Ureter (tissue), 1 donor: ENCODE results near the gene OR5H6. TPM values are rescaled to one million over a fixed set of nuclear protein-coding genes. Genes with fewer than 3 reads are reported as not detected.
"Not testable (repeated sequence)": the region's sequence is repeated elsewhere in the genome, so short reads cannot be mapped to it uniquely, and the experiment has no call there.

Source experiments
- DNase-seq: peaks from one replicate; pipeline ENCODE4 v3.0.0-alpha.2; 2020; ENCODE audit warnings: low spot score
- total RNA-seq: library from RNA; stranded (reverse); gene quantifications from one replicate; pipeline ENCODE4 v1.2.4, GENCODE V29; 2023
- donor health status: DM: yes; HTN: yes; CAD: no.

OR5H6 gene
- not detected for total RNA-seq

GRCh38 chr3:98263944-98264343 is at the start of gene OR5H6:
Gene OR5H6 (plus strand): TSS chr3:98264244. CDS start chr3:98264333, 89 bp downstream.
- DNase-seq, result no peak

DNA sequence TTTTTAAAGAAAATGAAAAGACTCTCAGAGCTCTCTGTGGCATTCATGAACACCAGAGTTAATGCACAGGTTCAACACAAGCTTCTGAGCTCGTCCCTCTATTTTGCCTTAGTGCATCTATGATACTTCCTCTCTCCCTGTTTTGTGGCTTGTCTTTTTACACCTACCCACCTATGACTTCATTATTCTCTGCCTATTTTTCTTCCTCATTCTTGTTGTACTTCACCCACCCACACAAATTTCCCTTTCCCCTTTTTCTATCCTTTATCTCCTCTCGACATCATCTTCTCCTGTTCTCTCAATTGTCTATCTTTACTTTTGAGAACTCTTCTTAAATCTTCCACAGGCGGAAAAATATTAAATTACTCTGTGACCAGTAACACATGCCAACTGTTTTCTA is 49.0 kb upstream of the OR5H6 start:
- no peak for DNase-seq

DNA sequence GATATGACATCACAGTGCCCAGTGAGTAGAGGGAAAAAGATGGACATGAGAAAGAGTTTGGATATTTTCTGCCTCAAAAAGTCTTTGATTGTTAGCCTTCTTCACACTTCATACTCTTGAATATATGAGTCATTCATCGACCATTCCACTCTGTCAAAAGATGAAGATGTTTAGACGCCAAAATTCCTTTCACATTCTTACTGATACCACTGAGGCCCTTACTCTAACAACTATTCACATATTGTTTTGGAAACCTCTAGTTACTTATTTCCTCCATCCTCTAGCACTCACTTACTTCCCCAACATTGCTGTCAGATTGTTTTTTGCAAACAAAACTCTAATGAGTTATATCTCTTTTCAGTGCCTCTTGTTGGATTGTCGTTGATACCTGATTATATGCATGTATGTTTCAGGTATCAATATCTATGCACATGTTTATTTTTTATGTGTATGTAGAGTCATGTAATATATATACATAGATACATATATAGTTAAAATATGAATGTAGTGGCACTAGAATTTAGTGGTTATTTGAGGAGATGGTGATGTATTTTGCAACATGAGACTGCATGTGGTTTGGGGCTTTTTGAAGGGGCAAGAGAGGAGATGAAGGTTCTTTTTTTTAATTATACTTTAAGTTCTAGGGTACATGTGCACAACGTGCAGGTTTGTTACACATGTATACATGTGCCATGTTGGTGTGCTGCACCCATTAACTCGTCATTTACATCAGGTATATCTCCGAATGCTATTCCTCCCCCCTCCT is 40.0 kb upstream of the OR5H6 start:
- DNase-seq, result no peak

GRCh38 chr3:98232489-98232888 is 31.6 kb upstream of the OR5H6 start:
- no peak for DNase-seq

DNA sequence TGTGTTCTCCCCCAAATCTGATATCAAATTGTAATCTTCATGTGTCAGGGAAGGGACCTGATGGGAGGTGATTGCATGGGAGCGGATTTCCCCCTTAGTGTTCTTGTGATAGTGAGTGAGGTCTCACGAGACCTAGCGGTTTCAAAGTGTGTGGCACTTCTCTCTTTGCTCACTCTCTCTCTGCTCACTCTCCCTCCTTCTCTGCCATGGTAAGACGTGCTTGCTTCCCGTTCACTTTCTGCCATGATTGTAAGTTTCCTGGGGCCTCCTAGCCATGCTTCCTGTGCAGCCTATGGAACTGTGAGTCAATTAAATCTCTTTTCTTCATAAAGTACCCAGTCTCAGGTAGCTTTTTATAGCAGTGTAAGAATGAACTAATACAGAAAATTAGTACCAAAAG is 30.6 kb upstream of the OR5H6 start:
- DNase-seq, result no peak

GRCh38 chr3:98240131-98240530 is 23.9 kb upstream of the OR5H6 start:
- DNase-seq, result no peak

- DNase-seq, result no peak
Measured at GRCh38 chr3:98242155-98242554, 21.9 kb upstream of the OR5H6 start.

- no peak for DNase-seq
Measured at GRCh38 chr3:98243843-98244242, 20.2 kb upstream of the OR5H6 start.

DNA sequence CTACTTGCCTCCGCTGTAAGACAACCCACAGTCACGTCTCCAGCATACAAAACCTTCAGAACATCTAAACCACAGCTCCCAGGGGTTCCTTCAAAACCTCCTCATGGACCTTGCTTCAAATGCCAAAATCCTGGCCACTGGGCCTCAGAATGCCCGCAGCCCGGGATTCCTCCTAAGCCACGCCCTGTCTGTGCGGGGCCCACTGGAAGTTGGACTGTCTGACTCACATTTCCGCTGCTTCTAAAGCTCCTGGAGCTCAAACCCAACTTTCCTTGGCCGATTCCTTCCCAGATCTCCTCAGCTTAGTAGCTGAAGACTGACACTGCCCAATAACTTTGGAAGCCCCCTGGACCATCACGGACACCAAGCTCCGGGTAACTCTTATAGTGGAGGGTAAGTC is 17.9 kb upstream of the OR5H6 start:
- no peak for DNase-seq

- DNase-seq, result not testable (repeated sequence)
Measured at GRCh38 chr3:98256026-98256425, 8.0 kb upstream of the OR5H6 start.

GRCh38 chr3:98259707-98260106 is 4.3 kb upstream of the OR5H6 start:
- DNase-seq, result no peak

GRCh38 chr3:98262046-98262445 is 2.0 kb upstream of the OR5H6 start:
- DNase-seq, result no peak

DNA sequence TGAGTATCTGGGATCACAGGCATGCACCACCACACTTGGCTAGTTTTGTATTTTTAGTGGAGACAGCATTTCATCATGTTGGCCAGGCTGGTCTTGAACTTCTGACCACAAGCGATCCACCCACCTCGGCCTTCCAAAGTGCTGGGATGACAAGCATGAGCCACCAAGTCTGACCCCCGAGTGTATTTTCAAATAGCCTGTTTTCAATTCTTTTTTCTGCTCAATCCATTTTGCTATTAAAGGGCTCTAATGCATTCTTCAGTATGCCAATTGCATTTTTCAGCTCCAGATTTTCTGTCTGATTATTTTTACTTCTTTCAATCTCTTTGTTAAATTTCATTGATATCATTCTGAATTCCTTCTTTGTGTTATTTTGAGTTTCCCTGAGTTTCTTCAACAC is 5.8 kb downstream of the OR5H6 start:
- no peak for DNase-seq

- no peak for DNase-seq
Measured at GRCh38 chr3:98272126-98272525, 8.1 kb downstream of the OR5H6 start.

DNA sequence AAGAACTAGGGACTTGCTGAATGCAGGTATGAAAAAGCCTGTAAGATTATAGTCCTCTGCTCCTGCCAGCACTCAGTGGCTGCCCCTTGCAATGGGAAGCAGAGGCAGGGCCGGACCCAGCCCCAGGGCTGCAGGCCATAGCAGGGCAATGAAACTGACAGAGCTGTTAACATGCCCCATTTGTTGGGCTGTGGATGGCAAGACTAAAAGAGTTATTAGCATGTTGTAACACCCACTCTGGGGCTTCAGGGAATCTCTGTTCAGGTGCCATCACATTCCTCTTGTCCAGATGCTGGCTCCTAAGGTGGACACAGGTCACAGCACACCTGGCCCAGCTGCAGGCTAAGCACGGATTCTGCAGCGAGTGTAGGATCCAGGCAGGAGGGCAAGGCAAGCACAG is 10.9 kb downstream of the OR5H6 start:
- no peak for DNase-seq

DNA sequence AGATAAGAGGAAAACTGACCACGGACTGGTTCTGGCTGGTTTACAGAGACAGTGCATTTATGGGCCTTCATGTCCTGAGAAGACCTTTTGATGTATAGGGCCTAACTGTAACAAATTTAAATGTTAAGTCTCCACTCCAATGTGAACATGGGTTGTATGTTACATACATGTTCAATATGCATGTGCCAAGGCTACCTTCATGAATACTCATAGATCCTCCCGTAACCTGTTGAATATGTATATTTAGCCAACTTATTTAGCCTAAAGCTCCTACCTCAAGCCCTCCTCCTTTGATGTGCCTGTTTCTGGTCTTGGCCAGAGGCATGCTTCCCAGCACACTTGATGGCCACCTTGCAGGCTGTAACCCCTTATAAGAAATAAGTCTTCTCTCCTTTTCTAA is 18.2 kb downstream of the OR5H6 start, which contains the start of gene OR5H2:
OR5H2 (plus strand) TSS at position 301 of the 400 bp plus-strand sequence. CDS start 398 bp downstream, outside the sequence.
- no peak for DNase-seq

GRCh38 chr3:98290916-98291315 is 26.9 kb downstream of the OR5H6 start:
- no peak for DNase-seq

DNA sequence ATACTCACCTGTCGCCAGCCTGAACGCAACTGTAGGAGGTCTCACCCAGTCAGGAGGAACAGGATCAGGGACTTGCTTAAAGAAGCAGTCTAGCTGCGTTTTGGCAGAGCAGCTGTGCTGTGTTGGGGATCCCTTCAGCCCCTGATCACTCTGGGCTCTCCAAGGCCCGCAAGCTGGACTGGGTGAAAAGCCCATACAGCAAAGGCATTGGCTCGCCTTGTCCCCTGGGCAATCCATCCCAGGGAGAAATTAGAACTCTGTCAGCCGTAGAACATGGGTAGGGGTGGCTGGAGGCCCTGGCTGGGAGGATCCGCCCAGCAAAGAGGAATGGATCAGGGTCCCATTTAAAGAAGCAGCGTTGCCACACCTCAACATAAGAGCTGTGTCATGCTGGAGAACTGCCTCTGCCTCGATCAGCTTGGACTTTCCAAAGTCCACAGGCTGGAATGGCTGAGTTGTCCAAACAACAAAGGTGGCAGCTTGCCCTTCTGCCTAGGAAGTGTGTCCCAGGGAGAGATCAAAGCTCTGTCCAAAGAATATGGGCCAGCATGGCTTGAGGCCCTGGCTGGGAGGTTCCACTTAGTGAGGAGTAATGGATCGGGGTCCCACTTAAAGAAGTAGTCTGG is 27.4 kb downstream of the OR5H6 start:
- DNase-seq, result no peak

Other genes starting within 250 kb of the OR5H6 start
- gene GABRR3, start 228.9 kb upstream of the OR5H6 start, total RNA-seq, result 0.10 TPM
- gene OR5AC2, start 177.1 kb upstream of the OR5H6 start, total RNA-seq, result not detected
- gene OR5H1, start 133.5 kb upstream of the OR5H6 start, total RNA-seq, result 0.13 TPM
- not detected for gene OR5H14, start 116.8 kb upstream of the OR5H6 start, total RNA-seq
- gene OR5H15, start 97.5 kb upstream of the OR5H6 start, total RNA-seq, result not detected
- not detected for gene OR5H2, start 18.3 kb downstream of the OR5H6 start, total RNA-seq
- not detected for gene OR5K4, start 89.6 kb downstream of the OR5H6 start, total RNA-seq
- gene OR5K3, start 126.4 kb downstream of the OR5H6 start, total RNA-seq, result not detected
- not detected for gene OR5K1, start 199.0 kb downstream of the OR5H6 start, total RNA-seq
- gene OR5K2, start 233.4 kb downstream of the OR5H6 start, total RNA-seq, result not detected